H9 (cell line): ENCODE results near the gene MIS18BP1. TPM values are rescaled to one million over a fixed set of nuclear protein-coding genes. Genes with fewer than 3 reads are reported as not detected.

Experiments used
- DNase-seq: peaks from one replicate; pipeline ENCODE4 v3.0.0-alpha.2; 2017
- H2AFZ ChIP-seq: one replicate; pipeline ENCODE4 v1.6.1; 2013; ENCODE audit warnings: mild to moderate bottlenecking, low read length, control low read depth, moderate library complexity
- H2AK5ac ChIP-seq: 2 replicates; pipeline ENCODE4 v1.6.1; 2013; ENCODE audit warnings: low read length, control low read depth, mixed read lengths; ENCODE audit not compliant: insufficient read length
- H2BK120ac ChIP-seq: one replicate; pipeline ENCODE4 v1.6.1; 2013; ENCODE audit warnings: low read depth, mild to moderate bottlenecking, low read length, control low read depth, inconsistent platforms; ENCODE audit not compliant: poor library complexity, severe bottlenecking
- H2BK12ac ChIP-seq: 2 replicates; pipeline ENCODE4 v1.6.1; 2013; ENCODE audit warnings: low read length, control low read depth, mixed read lengths, low read depth; ENCODE audit not compliant: insufficient read length
- H2BK15ac ChIP-seq: 2 replicates; pipeline ENCODE4 v1.6.1; 2013; ENCODE audit warnings: low read depth, low read length, control low read depth
- H2BK20ac ChIP-seq: one replicate; pipeline ENCODE4 v1.6.1; 2013; ENCODE audit warnings: low read depth, mild to moderate bottlenecking, low read length, control low read depth, inconsistent platforms; ENCODE audit not compliant: poor library complexity, severe bottlenecking
- H2BK5ac ChIP-seq: 2 replicates; pipeline ENCODE4 v1.6.1; 2013; ENCODE audit warnings: low read length, control low read depth, mixed read lengths; ENCODE audit not compliant: insufficient read length
- H3K14ac ChIP-seq: 2 replicates; pipeline ENCODE4 v1.6.1; 2013; ENCODE audit warnings: low read length, control low read depth; ENCODE audit not compliant: insufficient read depth
- H3K18ac ChIP-seq: 2 replicates; pipeline ENCODE4 v1.6.1; 2013; ENCODE audit warnings: low read depth, mild to moderate bottlenecking, mixed read lengths, low read length, control low read depth; ENCODE audit not compliant: insufficient read length
- H3K23ac ChIP-seq: 2 replicates; pipeline ENCODE4 v1.6.1; 2013; ENCODE audit warnings: low read length, control low read depth, mixed read lengths, low read depth; ENCODE audit not compliant: insufficient read length
- H3K23me2 ChIP-seq: 2 replicates; pipeline ENCODE4 v1.6.1; 2013; ENCODE audit warnings: low read depth, mild to moderate bottlenecking, mixed read lengths, low read length, control low read depth; ENCODE audit not compliant: insufficient read length, poor library complexity, severe bottlenecking
- H3K27ac ChIP-seq: 2 replicates; pipeline ENCODE4 v1.5.1; 2013; ENCODE audit warnings: low read length, control low read depth, mixed read lengths, low read depth; ENCODE audit not compliant: insufficient read length
- H3K27me3 ChIP-seq: 2 replicates; pipeline ENCODE4 v1.6.1; 2013; ENCODE audit warnings: low read length, control low read depth, inconsistent platforms; ENCODE audit not compliant: insufficient read depth
- H3K4ac ChIP-seq: 2 replicates; pipeline ENCODE4 v1.6.1; 2013; ENCODE audit warnings: low read depth, mild to moderate bottlenecking, control low read depth, inconsistent platforms, low read length, moderate library complexity
- H3K4me1 ChIP-seq: 2 replicates; pipeline ENCODE4 v1.6.1; 2013; ENCODE audit warnings: low read length, control low read depth, inconsistent platforms; ENCODE audit not compliant: insufficient read depth
- H3K4me2 ChIP-seq: 2 replicates; pipeline ENCODE4 v1.6.1; 2013; ENCODE audit warnings: low read length, control low read depth, mixed read lengths; ENCODE audit not compliant: insufficient read length, insufficient read depth
- H3K56ac ChIP-seq: 2 replicates; pipeline ENCODE4 v1.6.1; 2013; ENCODE audit warnings: low read depth, mild to moderate bottlenecking, mixed read lengths, low read length, control low read depth; ENCODE audit not compliant: insufficient read length
- H3K79me1 ChIP-seq: 2 replicates; pipeline ENCODE4 v1.6.1; 2013; ENCODE audit warnings: low read depth, mild to moderate bottlenecking, moderate library complexity, low read length, control low read depth, inconsistent platforms; ENCODE audit not compliant: insufficient read depth, poor library complexity, severe bottlenecking
- H3K79me2 ChIP-seq: 2 replicates; pipeline ENCODE4 v1.6.1; 2013; ENCODE audit warnings: low read length, control low read depth, inconsistent platforms; ENCODE audit not compliant: insufficient read depth
- H3K9ac ChIP-seq: 2 replicates; pipeline ENCODE4 v1.6.1; 2013; ENCODE audit warnings: low read length, control low read depth, mixed read lengths; ENCODE audit not compliant: insufficient read length; ENCODE audit errors: extremely low read depth
- H3K9me3 ChIP-seq: one replicate; pipeline ENCODE4 v1.6.1; 2013; ENCODE audit warnings: low read depth, low read length, inconsistent platforms; ENCODE audit not compliant: control insufficient read depth
- H3T11ph ChIP-seq: one replicate; pipeline ENCODE4 v1.6.1; 2013; ENCODE audit warnings: mild to moderate bottlenecking, low read length, control low read depth, inconsistent platforms
- H4K20me1 ChIP-seq: one replicate; pipeline ENCODE4 v1.6.1; 2013; ENCODE audit not compliant: control insufficient read depth, insufficient read length, insufficient read depth
- H4K5ac ChIP-seq: 2 replicates; pipeline ENCODE4 v1.6.1; 2013; ENCODE audit warnings: low read depth, mild to moderate bottlenecking, mixed read lengths, low read length, control low read depth; ENCODE audit not compliant: insufficient read length
- H4K8ac ChIP-seq: replicated peaks from 2 replicates; pipeline ENCODE4 v1.6.1; 2013; ENCODE audit warnings: low read length, control low read depth, mixed read lengths, low read depth; ENCODE audit not compliant: insufficient read length
- H4K91ac ChIP-seq: 2 replicates; pipeline ENCODE4 v1.6.1; 2013; ENCODE audit warnings: low read depth, mild to moderate bottlenecking, moderate library complexity, mixed read lengths, low read length, control low read depth; ENCODE audit not compliant: insufficient read length
- H3K27ac Mint-ChIP-seq, 3 experiments: 2 replicates in 2 of 3; 3 replicates in 1 of 3; pipeline ENCODE4 v1.8.0; 2020 to 2021; ENCODE audit warnings: mixed read lengths in 3 of 3, mild to moderate bottlenecking in 1 of 3, moderate library complexity in 1 of 3
- H3K27me3 Mint-ChIP-seq: 2 replicates; pipeline ENCODE4 v1.8.0; 2021; ENCODE audit warnings: low read depth, mild to moderate bottlenecking, moderate library complexity, mixed read lengths
- H3K36me3 Mint-ChIP-seq, 3 experiments: 2 replicates in 2 of 3; 3 replicates in 1 of 3; pipeline ENCODE4 v1.8.0; 2020 to 2021; ENCODE audit warnings: low read depth in 3 of 3, mixed read lengths in 3 of 3; ENCODE audit not compliant: insufficient read depth in 1 of 3
- H3K4me1 Mint-ChIP-seq, 2 experiments: 2 replicates each; pipeline ENCODE4 v1.8.0; 2020; ENCODE audit warnings: mixed read lengths in 2 of 2
- H3K4me3 Mint-ChIP-seq, 2 experiments: 2 replicates in 1 of 2; 3 replicates in 1 of 2; pipeline ENCODE4 v1.8.0; 2020 to 2021; ENCODE audit warnings: mild to moderate bottlenecking in 2 of 2, mixed read lengths in 2 of 2, moderate library complexity in 1 of 2
- H3K9me3 Mint-ChIP-seq, 2 experiments: 2 replicates in 1 of 2; 3 replicates in 1 of 2; pipeline ENCODE4 v1.8.0; 2020; ENCODE audit warnings: mild to moderate bottlenecking in 2 of 2, mixed read lengths in 2 of 2, moderate library complexity in 1 of 2
- WGBS: extraction: QIAGEN DNeasy Blood & Tissue Kit; methylation state at CpG from one replicate; pipeline ENCODE4 v1.1.7; 2013; ENCODE audit warnings: missing lambda C conversion rate, low lambda C conversion rate, mixed read lengths; ENCODE audit not compliant: insufficient read length; ENCODE audit errors: extremely low coverage; 5-methylcytosine and 5-hydroxymethylcytosine counted together
- total RNA-seq: library from RNA; stranded (reverse); gene quantifications from 2 replicates; pipeline ENCODE4 v1.2.1, GENCODE V29; 2021
- TF ChIP-seq, protein P1 (sequence below): fragments of 200-600 bp; sonication (generic); conservative IDR thresholded peaks from 3 replicates; pipeline ENCODE4 v1.8.0; 2021; ENCODE audit warnings: antibody characterized with exemption, mild to moderate bottlenecking

MIS18BP1 gene
- total RNA-seq, 1 experiment from 2014 or later: 60.6 TPM

DNA sequence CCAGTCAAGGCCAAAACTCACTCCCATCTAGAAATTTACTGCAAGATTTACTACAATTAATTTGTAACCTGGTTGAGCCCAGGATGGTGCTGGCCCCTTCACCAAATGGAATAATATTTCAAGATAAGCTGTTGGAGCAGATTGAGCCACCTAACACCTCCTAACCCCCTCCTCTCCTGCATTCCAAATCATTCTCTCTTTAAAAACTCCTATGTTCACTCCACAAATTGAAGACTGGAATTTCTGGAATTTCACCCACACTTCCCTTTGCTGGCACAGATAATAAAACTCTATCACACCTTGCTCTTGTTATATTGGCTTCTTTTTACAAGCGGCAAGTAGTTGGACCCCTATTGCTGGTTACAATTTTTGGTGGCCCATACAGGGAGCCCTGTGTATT is 41.7 kb downstream of the MIS18BP1 start:
- Mint-ChIP-seq H3K9me3 (no peaks in the 10 kb centered on the region), H3K4me1 (peaks cover 8 to 15% of the 10 kb centered on the region in 2 experiments), H3K36me3 (peaks cover 20 to 72% (median 56%) of the 10 kb centered on the region in 3 experiments), H3K4me3 (no peak overlapping the region), H3K27me3 (no peaks in the 10 kb centered on the region), H3K27ac (peak overlapping the region; percentile 11 to 91 (median 12); a peak in 5 of 7 replicates)
- no peak overlapping the region for H2BK15ac ChIP-seq
- H3K14ac ChIP-seq: no peak overlapping the region
- no peak overlapping the region for H4K8ac ChIP-seq
- no peak overlapping the region for H3K56ac ChIP-seq
- peaks cover 2% of the 10 kb centered on the region for H4K20me1 ChIP-seq
- no peak overlapping the region for H4K91ac ChIP-seq
- H3K27ac ChIP-seq: no peak overlapping the region
- H3K79me2 ChIP-seq: no peaks in the 10 kb centered on the region
- WGBS: no CpG with 5 or more reads among the region's 1 CpG
- H3K79me1 ChIP-seq: no peaks in the 10 kb centered on the region
- no peak overlapping the region for H2BK120ac ChIP-seq
- H4K5ac ChIP-seq: no peak overlapping the region
- H2BK12ac ChIP-seq: no peak overlapping the region
- H3K18ac ChIP-seq: no peak overlapping the region
- H3K4ac ChIP-seq: no peak overlapping the region
- no peaks in the 10 kb centered on the region for H3K23me2 ChIP-seq
- H2BK20ac ChIP-seq: no peak overlapping the region
- H3K9ac ChIP-seq: no peak overlapping the region
- peak overlapping the region; percentile 1 for H3K4me2 ChIP-seq
- peaks cover 7% of the 10 kb centered on the region; the same call in 1 of the 2 replicates for H3K4me1 ChIP-seq
- no peak overlapping the region for H2AK5ac ChIP-seq
- H3K9me3 ChIP-seq: no peaks in the 10 kb centered on the region
- no peaks in the 10 kb centered on the region for H3K27me3 ChIP-seq
- no peak overlapping the region for H2AFZ ChIP-seq
- H3K23ac ChIP-seq: no peak overlapping the region
- no peak overlapping the region for H3T11ph ChIP-seq
- no peak overlapping the region for H2BK5ac ChIP-seq
- TF ChIP-seq, protein P1, sequence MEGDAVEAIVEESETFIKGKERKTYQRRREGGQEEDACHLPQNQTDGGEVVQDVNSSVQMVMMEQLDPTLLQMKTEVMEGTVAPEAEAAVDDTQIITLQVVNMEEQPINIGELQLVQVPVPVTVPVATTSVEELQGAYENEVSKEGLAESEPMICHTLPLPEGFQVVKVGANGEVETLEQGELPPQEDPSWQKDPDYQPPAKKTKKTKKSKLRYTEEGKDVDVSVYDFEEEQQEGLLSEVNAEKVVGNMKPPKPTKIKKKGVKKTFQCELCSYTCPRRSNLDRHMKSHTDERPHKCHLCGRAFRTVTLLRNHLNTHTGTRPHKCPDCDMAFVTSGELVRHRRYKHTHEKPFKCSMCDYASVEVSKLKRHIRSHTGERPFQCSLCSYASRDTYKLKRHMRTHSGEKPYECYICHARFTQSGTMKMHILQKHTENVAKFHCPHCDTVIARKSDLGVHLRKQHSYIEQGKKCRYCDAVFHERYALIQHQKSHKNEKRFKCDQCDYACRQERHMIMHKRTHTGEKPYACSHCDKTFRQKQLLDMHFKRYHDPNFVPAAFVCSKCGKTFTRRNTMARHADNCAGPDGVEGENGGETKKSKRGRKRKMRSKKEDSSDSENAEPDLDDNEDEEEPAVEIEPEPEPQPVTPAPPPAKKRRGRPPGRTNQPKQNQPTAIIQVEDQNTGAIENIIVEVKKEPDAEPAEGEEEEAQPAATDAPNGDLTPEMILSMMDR: no peak
- no peak for DNase-seq
